ENCODE data around the gene CLMP. TPM values are rescaled to one million over a fixed set of nuclear protein-coding genes. Genes with fewer than 3 reads are reported as not detected.
"Not testable (repeated sequence)": the region's sequence is repeated elsewhere in the genome, so short reads cannot be mapped to it uniquely, and the experiment has no call there.

CLMP gene
- total and polyA plus RNA-seq, 4 donors, result 5.2 to 22.9 (median 12.3) TPM

- DNase-seq (peak in 1 of 3 donors; percentile 15), ATAC-seq (ENCODE audit: insufficient read depth, low FRiP score) (no peak)
- H3K27ac ChIP-seq (ENCODE audit: low read depth in 1 of 2, low read length in 1 of 2), result no peak overlapping the region
- no peaks in the 10 kb centered on the region for H3K9me3 ChIP-seq (ENCODE audit: control insufficient read depth in 4 of 4, insufficient read depth in 3 of 4, low read length in 3 of 4)
- H3K36me3 ChIP-seq (ENCODE audit: control insufficient read depth in 4 of 4, insufficient read depth in 4 of 4, low read length in 4 of 4), result no peaks in the 10 kb centered on the region
- 89 to 92% methylated on average over 3 of the region's 3 CpGs for WGBS, 2 donors
- H3K4me1 ChIP-seq (ENCODE audit: control insufficient read depth in 5 of 5, insufficient read depth in 5 of 5, low read length in 5 of 5), result no peaks in the 10 kb centered on the region
- TF ChIP-seq, protein P1, sequence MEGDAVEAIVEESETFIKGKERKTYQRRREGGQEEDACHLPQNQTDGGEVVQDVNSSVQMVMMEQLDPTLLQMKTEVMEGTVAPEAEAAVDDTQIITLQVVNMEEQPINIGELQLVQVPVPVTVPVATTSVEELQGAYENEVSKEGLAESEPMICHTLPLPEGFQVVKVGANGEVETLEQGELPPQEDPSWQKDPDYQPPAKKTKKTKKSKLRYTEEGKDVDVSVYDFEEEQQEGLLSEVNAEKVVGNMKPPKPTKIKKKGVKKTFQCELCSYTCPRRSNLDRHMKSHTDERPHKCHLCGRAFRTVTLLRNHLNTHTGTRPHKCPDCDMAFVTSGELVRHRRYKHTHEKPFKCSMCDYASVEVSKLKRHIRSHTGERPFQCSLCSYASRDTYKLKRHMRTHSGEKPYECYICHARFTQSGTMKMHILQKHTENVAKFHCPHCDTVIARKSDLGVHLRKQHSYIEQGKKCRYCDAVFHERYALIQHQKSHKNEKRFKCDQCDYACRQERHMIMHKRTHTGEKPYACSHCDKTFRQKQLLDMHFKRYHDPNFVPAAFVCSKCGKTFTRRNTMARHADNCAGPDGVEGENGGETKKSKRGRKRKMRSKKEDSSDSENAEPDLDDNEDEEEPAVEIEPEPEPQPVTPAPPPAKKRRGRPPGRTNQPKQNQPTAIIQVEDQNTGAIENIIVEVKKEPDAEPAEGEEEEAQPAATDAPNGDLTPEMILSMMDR (IDR thresholded peaks at IDR 0.05; ENCODE audit: control extremely low read depth, extremely low read depth), result no peak
- no peak overlapping the region for H3K4me3 ChIP-seq
- no peaks in the 10 kb centered on the region for H3K27me3 ChIP-seq (ENCODE audit: control insufficient read depth in 3 of 3, insufficient read depth in 3 of 3, low read length in 2 of 3)
- H3K9ac ChIP-seq (ENCODE audit: insufficient read depth in 1 of 2, low read length in 2 of 2), result no peak overlapping the region
Measured at GRCh38 chr11:123093739-123094138, 101.3 kb downstream of the CLMP start.

DNA sequence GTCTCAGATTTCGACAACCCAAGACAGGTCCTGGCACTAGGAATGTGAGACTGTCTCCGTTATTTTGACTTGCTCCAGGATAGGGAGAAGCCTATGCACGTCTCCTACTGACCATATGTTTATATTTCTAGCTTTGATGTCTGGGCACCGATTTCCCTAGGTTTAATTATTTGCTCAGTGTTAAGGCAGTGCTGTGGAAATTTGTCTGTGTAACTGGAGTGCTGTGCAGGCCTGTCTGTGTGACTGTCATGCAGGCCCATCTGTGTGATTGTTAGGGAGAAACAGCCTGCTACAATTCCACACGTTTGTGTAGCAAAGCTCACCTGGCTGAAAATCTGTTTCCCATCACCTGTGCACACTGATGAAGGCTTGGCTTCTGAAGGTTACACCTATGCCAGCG, 103.5 kb downstream of the CLMP start:
- Histone ChIP-seq H3K36me3 (ENCODE audit: control insufficient read depth in 4 of 4, insufficient read depth in 4 of 4, low read length in 4 of 4) (no peaks in the 10 kb centered on the region), H3K9me3 (ENCODE audit: control insufficient read depth in 4 of 4, insufficient read depth in 3 of 4, low read length in 3 of 4) (no peaks in the 10 kb centered on the region), H3K27me3 (ENCODE audit: control insufficient read depth in 3 of 3, insufficient read depth in 3 of 3, low read length in 2 of 3) (no peaks in the 10 kb centered on the region), H3K4me3 (no peak overlapping the region), H3K9ac (ENCODE audit: insufficient read depth in 1 of 2, low read length in 2 of 2) (no peak overlapping the region), H3K4me1 (ENCODE audit: control insufficient read depth in 5 of 5, insufficient read depth in 5 of 5, low read length in 5 of 5) (no peaks in the 10 kb centered on the region), H3K27ac (ENCODE audit: low read depth in 1 of 2, low read length in 1 of 2) (no peak overlapping the region)
- ATAC-seq (ENCODE audit: insufficient read depth, low FRiP score), result no peak
- DNase-seq, result no peak
- TF ChIP-seq, protein P1 (IDR thresholded peaks at IDR 0.05; ENCODE audit: control extremely low read depth, extremely low read depth), result no peak
- WGBS, 2 donors, result 71 to 80% methylated on average over 6 of the region's 6 CpGs

DNA sequence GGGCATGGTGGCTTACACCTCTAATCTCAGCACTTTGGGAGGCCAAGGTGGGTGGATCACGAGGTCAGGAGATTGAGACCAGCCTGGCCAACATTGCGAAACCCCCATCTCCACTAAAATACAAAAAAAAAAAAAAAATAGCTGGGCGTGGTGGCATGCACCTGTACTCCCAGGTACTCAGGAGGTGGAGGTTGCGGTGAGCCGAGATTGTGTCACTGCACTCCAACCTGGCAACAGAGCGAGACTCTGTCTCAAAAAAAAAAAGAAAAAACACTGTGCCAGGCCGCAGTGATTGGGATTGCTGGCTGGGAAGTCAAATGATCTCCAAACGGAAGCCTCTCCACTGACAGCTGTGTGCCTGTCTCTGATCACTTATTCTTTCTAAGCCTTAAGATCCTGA, 104.9 kb downstream of the CLMP start:
- not testable (repeated sequence) for H3K4me3 ChIP-seq
- 78 to 89% methylated on average over 8 of the region's 8 CpGs for WGBS, 2 donors

GRCh38 chr11:123088896-123089295, 106.2 kb downstream of the CLMP start:
- WGBS, 2 donors, result 94 to 95% methylated on average over 10 of the region's 10 CpGs
- not testable (repeated sequence) for ATAC-seq (ENCODE audit: insufficient read depth, low FRiP score); H3K36me3 ChIP-seq (ENCODE audit: control insufficient read depth in 4 of 4, insufficient read depth in 4 of 4, low read length in 4 of 4); H3K27ac ChIP-seq (ENCODE audit: low read depth in 1 of 2, low read length in 1 of 2); H3K9ac ChIP-seq (ENCODE audit: insufficient read depth in 1 of 2, low read length in 2 of 2); H3K27me3 ChIP-seq (ENCODE audit: control insufficient read depth in 3 of 3, insufficient read depth in 3 of 3, low read length in 2 of 3); H3K4me1 ChIP-seq (ENCODE audit: control insufficient read depth in 5 of 5, insufficient read depth in 5 of 5, low read length in 5 of 5); H3K4me3 ChIP-seq; H3K9me3 ChIP-seq (ENCODE audit: control insufficient read depth in 4 of 4, insufficient read depth in 3 of 4, low read length in 3 of 4); DNase-seq

More for the DNA sequence above, 104.9 kb downstream of the CLMP start:
- H3K36me3 ChIP-seq (ENCODE audit: control insufficient read depth in 4 of 4, insufficient read depth in 4 of 4, low read length in 4 of 4); H3K27me3 ChIP-seq (ENCODE audit: control insufficient read depth in 3 of 3, insufficient read depth in 3 of 3, low read length in 2 of 3); H3K4me1 ChIP-seq (ENCODE audit: control insufficient read depth in 5 of 5, insufficient read depth in 5 of 5, low read length in 5 of 5); H3K27ac ChIP-seq (ENCODE audit: low read depth in 1 of 2, low read length in 1 of 2); DNase-seq; ATAC-seq (ENCODE audit: insufficient read depth, low FRiP score); H3K9ac ChIP-seq (ENCODE audit: insufficient read depth in 1 of 2, low read length in 2 of 2); H3K9me3 ChIP-seq (ENCODE audit: control insufficient read depth in 4 of 4, insufficient read depth in 3 of 4, low read length in 3 of 4): not testable (repeated sequence)

DNA sequence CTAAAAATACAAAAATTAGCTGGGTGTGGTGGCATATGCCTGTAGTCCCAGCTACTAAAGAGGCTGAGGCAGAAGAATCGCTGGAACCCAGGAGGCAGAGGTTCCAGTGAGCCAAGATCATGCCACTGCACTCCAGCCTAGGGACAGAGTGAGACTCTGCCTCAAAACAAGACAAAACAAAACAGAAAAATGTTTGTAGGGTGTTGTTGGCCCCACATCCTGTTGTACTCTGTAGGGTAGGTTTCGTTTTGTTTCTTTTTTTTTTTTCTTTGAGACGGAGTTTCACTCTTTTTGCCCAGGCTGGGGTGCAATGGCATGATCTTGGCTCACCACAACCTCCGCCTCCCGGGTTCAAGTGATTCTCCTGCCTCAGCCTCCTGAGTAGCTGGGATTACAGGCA, 107.4 kb downstream of the CLMP start:
- not testable (repeated sequence) for H3K27ac ChIP-seq (ENCODE audit: low read depth in 1 of 2, low read length in 1 of 2); H3K36me3 ChIP-seq (ENCODE audit: control insufficient read depth in 4 of 4, insufficient read depth in 4 of 4, low read length in 4 of 4); H3K4me3 ChIP-seq; H3K27me3 ChIP-seq (ENCODE audit: control insufficient read depth in 3 of 3, insufficient read depth in 3 of 3, low read length in 2 of 3); DNase-seq; H3K9ac ChIP-seq (ENCODE audit: insufficient read depth in 1 of 2, low read length in 2 of 2); H3K9me3 ChIP-seq (ENCODE audit: control insufficient read depth in 4 of 4, insufficient read depth in 3 of 4, low read length in 3 of 4); H3K4me1 ChIP-seq (ENCODE audit: control insufficient read depth in 5 of 5, insufficient read depth in 5 of 5, low read length in 5 of 5); ATAC-seq (ENCODE audit: insufficient read depth, low FRiP score)
- 82 to 89% methylated on average over 5 of the region's 5 CpGs for WGBS, 2 donors
